RPMI8226 (cell line): ENCODE data around the gene KPNA3.
"Not testable (repeated sequence)": the region's sequence is repeated elsewhere in the genome, so short reads cannot be mapped to it uniquely, and the experiment has no call there.

Experiments used
- DNase-seq: peaks from one replicate; pipeline ENCODE4 v3.0.0-alpha.2; 2015

Gene KPNA3, protein sequence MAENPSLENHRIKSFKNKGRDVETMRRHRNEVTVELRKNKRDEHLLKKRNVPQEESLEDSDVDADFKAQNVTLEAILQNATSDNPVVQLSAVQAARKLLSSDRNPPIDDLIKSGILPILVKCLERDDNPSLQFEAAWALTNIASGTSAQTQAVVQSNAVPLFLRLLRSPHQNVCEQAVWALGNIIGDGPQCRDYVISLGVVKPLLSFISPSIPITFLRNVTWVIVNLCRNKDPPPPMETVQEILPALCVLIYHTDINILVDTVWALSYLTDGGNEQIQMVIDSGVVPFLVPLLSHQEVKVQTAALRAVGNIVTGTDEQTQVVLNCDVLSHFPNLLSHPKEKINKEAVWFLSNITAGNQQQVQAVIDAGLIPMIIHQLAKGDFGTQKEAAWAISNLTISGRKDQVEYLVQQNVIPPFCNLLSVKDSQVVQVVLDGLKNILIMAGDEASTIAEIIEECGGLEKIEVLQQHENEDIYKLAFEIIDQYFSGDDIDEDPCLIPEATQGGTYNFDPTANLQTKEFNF

DNA sequence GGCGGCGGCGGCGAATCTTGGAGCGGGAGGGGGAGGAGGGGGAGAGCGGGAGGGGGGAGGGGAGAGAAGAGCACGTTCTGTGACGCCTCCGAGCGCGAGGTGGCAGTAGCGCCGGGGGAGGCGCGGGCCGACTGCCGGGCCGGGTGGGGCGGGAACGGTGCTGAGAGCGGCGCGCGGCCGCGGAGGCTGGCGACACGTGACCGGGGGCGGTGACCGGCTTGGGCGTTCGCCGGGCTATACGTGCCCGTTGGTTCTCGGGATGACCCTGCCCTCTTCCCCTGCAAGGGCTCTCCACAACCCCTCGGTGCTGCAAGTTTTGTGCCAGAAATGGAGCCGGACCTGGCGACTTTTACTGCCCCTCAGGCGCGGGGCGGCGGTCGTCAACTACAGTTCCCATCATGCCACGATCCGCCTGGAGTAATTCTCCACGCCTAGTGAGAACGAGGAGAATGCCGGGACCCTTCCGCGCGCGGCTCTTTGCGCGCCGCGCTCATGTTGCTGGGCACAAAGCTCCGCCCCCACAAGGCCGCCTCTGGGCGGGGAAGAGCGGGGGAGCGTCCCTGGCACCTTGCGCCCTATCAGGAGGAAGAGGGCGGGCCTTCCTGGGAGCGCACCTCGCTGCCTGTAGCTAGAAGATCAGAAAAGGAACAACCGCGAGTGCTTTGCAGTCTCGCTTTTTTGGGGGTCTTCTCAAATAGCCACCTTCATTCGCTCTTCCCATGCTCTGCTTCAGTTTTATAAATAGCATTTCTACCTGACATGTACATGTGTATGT is at the start of gene KPNA3:
Gene KPNA3 (minus strand): TSS at position 133 of the 775 bp plus-strand sequence. CDS start 176 bp downstream, outside the sequence.
- DNase-seq = peak; percentile 95

DNA sequence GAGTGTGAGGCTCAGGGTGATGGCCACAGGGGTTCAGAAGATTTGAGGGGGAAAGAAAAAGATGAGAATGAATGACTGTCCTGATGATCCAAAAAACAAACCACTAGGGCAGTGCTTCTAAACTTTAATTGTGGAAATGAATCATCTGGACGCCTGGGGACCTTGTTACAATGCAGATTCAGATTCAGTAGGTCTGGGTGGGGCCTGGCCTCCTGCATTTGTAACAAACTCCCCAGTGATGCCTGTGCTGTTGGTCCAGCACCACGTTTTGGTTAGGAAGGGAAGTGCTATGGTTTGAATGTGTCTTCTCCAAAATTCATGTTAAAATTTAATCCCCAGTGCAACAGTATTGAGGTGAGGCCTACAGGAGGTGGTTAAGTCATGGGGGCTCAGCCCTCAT is 49.5 kb upstream of the KPNA3 start:
- DNase-seq = no peak

DNA sequence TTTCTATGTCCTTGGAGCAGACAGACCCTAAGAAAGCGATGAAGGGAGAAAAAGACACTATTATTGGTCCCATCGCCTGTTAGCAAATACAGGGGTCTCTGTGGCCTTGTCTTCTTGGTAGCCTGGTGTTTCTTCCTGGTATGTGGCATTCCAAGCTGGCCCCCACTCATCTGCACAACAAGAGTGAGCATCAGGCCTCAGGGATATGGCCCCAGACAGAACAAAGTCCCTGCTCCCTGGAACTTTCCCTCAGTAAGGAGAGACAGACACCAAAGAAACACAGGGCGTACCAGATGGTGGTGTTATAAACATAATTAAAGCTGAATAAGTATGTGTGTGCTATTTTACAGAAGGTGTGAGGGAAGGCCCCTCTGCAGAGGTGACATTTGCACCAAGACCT is 48.2 kb upstream of the KPNA3 start:
- DNase-seq = no peak

DNA sequence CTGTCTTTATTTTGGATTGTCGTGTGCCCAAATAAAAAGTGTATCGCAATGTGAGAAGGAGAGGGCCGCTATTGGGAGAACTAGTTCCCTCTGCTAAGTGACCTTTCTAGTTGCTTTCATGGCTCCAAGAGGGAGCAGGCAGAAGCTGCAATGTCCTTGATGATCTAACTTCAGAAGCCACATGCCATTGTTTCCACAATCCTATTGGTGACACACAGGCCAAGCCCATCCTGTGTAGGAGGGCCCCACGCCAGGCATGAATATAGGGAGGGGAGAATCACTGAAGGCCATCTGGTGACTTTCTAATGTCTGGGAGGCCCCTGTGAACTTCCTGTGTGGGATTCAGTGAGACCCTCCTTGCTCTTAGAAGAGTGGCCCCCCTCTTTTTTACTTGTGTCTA is 47.8 kb upstream of the KPNA3 start:
- no peak for DNase-seq

DNA sequence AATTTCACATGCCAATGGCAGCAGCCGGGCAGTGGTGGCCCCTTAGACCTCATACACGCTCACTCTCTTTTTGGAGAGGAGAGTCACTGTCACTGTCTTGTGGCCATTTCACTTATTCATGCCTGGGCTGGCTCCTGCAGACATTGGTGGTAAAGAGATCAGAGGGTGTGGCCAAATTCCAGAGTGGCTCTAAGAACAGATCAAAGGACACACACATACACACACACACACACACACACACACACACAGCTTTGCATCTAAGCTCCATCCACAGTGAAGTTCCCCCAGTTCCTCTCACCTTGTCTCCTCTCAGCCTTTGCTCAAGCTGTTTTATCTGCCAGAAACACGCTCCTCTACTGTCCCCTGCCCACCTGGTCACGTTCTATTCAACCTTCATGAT is 46.5 kb upstream of the KPNA3 start:
- DNase-seq = no peak

DNA sequence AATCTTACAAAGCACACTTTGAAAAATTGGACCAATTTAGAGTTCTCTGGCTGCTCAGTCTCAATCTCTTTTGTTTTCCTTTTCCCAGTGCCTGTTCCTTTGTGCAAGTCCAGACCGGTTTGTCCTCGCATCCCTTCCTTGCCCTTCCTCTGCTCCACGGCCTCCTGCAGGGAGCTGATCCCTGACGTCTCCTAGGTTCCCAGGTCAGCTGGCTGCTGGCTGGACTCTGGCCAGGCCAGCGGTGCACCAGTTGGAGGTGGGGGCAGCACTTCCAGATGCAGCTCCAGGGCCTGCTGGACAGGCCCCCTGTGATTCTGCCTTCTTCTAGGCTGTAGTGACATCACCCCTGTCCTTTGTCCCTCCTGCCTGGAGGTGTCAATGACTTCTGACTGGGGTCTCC is 44.0 kb upstream of the KPNA3 start:
- DNase-seq = no peak

DNA sequence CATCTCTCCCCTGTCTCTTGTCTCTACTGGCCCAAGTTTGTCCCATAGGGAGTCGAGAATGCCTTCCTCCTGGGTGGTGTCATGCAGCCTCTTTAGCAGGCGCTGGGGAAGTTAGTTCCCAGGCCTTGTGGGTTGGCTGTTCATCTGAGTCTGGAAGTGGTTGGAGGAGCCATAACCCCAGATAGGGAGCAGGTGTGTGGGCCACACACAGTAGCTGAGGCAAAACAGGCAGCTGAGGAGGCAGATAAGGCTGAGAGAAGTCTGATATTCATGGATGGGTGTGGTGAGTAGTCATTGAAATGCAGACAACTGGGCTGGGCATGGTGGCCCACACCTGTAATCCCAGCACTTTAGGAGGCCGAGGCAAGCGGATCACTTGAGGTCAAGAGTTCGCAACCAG is 40.9 kb upstream of the KPNA3 start:
- no peak for DNase-seq

DNA sequence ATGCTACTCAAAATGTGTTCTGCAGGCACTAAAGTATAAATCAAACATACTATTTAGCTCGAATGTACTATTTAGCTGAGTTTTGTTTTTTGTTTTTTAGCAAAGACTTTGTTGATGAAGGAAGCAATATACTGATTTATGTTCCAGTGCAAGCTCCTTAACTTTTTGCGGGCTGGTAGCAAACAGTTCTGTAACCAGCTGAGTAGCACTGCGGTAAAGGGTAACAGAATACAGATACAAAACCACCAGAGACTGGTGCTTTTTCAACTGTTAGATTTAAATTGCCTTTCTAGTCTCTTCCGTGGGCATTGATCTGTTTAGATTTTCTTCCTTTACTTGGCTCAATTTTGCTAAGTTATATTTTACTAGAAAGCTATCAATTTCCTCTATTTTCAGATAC is 39.0 kb upstream of the KPNA3 start:
- DNase-seq = no peak

DNA sequence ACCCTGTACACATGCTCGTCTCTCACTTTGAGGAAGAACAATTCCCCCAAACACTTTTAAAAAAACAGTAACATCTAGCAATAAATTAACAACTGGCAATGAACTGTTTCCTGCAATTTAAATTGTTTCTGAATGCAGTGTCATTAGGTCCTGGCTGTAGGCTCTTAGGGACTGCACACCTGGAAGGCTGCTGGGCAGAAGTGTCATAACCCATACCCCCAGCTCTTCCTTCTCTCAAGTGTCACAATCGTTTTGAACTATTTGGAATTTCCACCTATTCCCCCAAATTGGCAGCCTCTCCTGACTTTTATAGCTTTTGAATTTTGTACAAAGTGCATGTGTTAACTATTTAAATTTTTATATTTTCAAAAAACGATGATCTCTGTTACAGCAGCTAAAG is 38.2 kb upstream of the KPNA3 start:
- no peak for DNase-seq

DNA sequence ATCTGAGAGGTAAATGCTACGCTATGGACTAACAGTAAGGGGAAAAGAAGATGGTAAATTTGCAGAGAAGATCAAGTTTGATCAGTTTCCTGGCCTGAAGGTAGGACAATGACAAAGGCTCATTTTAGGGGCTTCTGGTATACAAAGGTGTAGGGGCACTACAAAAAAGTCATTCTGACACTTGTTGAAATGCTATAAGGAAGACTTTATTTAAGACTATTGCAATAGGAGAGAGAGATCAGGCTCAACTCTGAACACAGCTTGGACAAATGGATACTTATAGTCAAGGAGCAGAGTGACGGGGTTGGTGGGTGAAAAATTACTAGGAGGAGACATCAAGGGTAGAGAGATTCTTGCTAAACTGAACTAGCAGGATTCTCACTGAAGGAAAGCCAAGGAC is 37.2 kb upstream of the KPNA3 start:
- no peak for DNase-seq

DNA sequence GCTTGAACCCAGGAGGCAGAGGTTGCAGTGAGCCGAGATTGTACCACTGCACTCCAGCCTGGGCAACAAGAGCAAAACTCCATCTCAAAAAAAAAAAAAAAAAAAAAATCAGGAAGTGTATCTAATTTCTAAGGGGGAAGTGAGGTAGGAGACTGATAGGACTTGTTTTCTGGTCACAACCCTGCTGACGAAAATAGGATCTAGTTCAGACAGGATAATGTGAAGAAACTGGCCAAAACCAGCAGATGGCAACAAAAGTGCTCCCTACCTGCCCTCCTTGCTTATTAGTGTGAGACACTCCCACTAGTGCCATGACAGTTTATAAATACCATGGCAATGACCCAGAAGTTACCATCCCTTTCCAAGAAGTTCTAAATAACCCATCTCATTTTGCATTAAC is 36.0 kb upstream of the KPNA3 start:
- DNase-seq = peak; percentile 23

DNA sequence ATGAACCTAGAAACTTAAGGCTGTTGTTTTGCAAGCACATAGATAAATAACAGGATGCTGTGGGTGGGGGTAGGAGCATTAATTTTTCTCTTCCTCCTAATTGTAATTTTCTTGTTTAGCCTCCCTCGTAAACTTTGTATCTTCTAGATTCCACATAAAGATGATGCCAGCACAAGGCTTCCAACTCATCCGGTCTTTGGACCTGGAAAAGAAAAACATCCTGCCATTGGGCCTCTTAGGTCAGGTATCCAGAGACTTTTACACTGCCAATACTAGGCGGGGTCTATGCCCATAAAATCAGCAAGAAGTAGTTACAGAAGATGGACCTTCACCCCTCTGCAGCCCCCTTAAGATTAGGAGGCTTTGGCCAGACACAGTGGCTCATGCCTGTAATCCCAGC is 35.4 kb upstream of the KPNA3 start:
- no peak for DNase-seq

DNA sequence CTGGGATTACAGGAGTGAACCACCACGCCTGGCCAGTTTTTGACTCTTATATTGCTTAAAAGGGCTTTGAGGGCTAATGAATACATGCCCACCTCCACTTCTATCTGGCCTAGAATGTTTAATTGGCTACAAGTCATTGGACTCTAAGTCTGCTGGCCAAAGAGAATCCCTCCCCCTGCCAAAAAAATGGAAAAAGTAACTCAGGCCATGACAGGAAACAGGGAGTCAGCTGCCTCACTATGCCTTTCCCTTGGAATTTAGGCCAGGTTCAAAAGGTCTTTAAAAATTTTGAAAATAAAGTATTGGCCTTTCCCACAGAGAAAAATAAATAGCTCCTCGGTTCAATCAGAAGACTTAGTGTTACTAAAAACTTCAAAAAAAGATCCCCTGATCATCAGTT is 34.9 kb upstream of the KPNA3 start:
- no peak for DNase-seq

DNA sequence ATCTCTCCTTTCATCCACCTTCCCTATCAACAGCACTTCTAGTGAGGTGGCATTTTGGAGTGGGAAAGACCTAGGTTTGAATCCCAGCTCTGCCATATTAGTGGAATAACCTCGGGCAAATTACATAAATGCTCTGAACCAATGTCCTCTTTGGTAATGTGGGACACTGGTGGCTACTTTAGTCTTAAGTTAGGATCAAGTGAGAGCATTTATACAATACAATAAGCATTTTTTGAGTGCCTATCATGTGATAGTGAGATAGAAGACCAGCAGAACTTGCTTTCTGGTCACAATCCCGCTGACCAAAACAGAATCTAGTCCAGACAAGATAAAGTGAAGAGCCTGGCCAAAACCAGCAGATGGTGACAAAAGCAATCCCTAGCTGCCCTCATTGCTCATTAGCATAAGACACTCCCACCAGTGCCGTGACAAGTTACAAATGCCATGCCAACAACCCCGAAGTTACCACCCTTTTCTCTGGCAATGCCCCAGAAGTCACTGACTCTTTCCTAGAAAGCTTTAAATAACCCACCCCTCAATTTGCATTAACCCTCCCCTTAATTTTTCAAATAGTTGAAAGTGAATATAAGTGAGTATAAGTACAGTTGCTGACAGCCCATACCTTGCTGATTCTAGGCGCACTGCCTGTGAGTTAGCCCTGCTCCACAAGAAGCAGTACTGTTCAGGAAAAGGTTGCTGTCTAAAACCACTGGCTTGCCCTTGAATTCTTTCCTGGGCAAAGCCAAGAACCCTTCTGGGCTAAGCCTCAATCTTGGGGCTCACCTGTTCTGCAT is 28.9 kb upstream of the KPNA3 start:
- DNase-seq = peak; percentile 11

DNA sequence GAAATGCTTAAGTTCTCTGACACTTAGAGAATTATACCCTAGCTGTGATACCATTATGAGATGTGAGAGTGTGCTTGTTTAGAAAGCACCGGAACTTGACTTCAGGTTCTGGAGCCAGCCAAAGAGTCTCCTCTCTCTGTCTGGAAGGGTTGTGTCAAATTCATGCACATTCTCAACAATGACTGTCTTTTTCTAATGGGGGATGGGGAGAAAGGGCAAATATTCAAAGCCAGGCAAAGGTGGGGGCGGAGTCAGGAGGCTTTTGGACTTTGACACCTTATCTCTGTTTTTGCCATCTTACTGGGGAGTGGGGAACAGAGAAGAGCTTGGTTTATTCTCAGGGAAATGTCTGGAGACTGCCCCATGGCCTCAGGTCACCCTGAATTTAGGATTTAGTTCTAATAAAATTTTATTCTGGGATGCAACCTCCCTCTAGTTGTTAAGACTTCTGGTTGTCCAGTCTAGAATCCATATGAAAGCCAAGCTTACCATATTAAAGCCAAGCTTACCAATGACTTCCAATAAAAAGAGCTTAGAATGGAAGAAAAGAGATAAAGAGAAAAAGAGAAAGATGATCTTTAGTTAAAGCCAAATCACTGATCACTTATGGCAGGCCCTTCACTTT is 28.2 kb upstream of the KPNA3 start:
- DNase-seq = no peak

DNA sequence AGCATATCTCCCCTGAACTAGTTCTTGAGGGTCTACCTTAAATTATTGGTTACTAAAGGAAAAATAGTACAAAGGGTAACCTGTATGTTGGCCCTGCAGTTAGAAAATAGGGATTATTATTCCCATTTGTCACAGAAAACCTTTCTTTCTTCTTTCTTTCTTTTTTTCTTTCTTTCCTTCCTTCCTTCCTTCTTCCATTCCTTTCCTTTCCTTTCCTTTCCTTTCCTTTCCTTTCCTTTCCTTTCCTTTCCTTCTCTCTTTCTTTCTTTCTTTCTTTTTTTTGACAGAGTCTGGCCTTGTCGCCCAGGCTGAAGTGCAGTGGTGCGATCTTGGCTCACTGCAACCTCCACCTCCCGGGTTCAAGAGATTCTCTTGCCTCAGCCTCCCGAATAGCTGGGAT is 23.6 kb upstream of the KPNA3 start:
- not testable (repeated sequence) for DNase-seq

DNA sequence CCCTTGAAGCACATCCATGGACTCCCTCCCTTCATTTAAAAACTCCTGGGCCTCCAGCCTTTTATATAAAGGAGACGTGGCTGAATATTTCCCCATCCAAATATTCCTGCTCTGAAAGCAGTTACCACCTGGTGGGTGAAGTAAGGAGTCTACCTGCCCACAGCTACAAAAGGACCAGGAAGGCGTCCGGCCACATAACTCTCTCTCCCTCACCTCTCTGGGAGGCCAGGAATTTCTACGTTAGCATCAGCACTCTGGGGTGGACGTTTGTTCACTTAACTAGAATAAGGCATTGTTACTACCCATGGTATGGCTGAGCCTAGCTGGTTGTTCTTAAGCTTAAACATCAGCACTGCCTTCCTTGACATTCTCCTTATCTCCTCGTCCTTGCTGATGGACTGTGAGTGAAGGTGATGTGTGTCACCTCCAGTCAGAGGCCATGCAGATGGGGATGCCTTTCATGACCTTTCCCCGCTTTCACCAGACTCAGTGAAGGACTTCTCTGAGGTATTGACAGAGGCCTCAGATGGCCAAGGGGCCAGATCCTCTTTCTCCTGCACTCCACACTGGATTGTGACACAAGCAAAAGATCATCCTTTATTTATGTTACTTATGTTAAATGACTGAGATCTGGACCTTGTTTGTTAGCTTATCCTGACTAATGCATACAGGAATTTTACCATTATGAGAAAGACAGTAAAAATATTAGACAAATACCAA is 22.2 kb upstream of the KPNA3 start:
- no peak for DNase-seq

DNA sequence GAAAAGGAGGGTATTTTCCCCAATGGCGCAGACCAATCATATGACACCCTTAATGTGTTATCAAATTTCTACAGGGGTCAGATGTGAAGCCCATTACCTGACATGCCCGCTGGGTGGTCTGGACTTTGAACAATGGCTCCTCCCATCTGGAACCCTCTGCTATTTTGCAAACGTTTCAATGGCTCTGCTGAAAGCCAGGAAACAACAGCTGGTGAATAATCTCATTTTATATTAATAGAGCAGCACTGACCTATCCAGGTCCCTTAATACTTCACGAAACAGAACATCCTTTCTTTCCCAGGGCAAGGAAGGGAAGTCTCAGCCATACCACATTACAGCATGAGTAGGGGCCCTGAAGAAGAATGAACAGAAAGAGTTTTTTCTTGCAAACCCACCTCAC is 20.3 kb upstream of the KPNA3 start:
- no peak for DNase-seq

DNA sequence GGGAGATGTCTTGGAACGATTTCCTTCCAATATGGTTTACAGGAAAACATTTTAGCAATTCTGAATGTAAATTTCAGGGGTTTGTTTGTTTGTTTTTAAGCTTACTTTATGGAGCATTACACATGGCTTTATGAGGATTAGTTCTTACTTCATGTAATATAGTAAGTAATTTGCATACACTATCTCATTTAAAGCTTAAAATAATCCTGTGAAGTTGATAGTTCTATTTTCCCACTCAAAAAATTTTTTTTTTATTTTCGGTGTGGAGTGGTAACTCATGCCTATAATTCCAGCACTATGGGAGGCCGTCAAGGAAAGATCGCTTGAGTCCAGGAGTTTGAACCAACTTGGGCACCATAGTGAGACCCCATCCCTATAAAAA is 19.0 kb upstream of the KPNA3 start:
- DNase-seq = no peak

DNA sequence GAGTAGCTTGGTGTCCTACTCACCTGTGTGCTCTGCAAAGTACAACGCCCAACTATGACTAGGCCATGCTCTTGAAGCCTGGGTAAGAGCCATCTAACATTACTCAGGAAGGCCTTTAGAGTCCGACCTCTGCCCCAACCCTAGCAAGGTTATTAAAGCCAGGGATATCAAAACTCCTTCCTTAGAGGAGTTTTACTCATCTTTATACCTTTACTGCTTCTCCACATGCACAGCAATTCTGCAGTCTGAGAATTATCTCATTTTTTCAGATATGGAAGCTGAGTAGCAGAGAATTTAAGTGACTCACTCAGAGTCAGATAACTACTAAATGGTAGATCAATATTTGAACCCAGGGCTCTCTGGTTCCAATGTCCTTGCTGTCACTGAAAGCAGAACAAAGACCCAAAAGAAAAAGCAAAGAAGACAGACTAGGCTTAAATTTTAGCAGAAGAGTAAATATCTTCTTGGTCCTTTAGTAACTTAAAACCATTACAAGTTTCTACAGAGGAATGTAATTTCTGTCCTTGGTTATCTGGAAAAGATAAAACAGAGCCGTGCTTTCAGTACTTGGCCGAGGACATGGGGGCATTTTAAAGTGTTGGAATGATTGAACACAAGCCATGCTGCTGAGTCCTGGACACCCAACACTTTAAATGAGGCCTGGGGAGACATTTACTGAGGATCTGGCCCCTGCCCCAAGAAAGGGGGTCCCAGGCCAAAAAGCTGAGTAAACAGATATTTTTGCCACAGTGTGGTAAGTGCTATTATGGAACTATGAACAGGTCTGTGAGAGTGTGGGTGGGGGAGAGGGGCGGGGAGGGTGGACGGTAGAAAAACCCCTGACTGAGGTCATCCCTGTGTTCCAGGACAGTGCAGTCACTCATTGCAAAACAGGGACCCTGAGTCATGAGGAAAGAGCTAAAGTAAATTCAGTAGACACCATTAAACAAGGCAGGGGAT is 18.4 kb upstream of the KPNA3 start:
- no peak for DNase-seq

DNA sequence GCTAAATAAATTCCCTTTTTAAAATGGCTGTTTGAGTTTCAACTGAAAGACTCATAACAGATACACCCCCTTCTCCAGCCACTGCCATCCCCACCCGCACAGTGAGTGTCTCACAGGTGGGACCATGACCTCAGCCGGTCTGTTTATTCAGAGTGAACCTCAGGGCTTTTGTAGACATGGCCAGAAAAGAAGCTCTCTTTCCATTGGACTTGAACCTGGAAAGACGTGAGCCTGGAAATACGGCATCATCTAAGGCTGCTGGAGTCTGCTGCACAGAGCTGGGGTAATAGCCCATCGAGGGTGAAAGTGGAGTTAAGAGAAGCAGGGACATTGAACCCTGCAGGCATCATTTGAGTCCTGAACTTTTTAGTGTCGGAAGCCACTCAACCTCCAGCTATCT is 15.2 kb upstream of the KPNA3 start:
- no peak for DNase-seq
